Natural killer cell (primary cell): ENCODE results near the gene SESN1. TPM values are rescaled to one million over a fixed set of nuclear protein-coding genes. Genes with fewer than 3 reads are reported as not detected.

Experiments used
- ATAC-seq, 3 donors: fragments of 150-1000 bp in 2 of 3; fragments of 200-7000 bp in 1 of 3; cut with Tn5 transposase; 1 replicate in 1 of 3; 2 replicates in 2 of 3; pipeline ENCODE4 v1.10.0; 2021; ENCODE audit warnings: mild to moderate bottlenecking in 2 of 3, moderate library complexity in 2 of 3
- DNase-seq, 2 donors: peaks; one replicate each; pipeline versions ENCODE4 v3.0.0 to v3.0.0-alpha.2; 2013 to 2021; ENCODE audit warnings: mixed read lengths in 1 of 2
- H3K27ac ChIP-seq: one replicate; pipeline ENCODE4 v1.5.1; 2013; ENCODE audit warnings: mild to moderate bottlenecking, low read length
- H3K27me3 ChIP-seq: one replicate; pipeline ENCODE4 v1.6.1; 2013; ENCODE audit warnings: low read length; ENCODE audit not compliant: control insufficient read depth, insufficient read depth
- H3K36me3 ChIP-seq: one replicate; pipeline ENCODE4 v1.6.1; 2013; ENCODE audit warnings: low read length; ENCODE audit not compliant: control insufficient read depth, insufficient read depth
- H3K4me1 ChIP-seq: one replicate; pipeline ENCODE4 v1.6.1; 2013; ENCODE audit warnings: low read length; ENCODE audit not compliant: control insufficient read depth, insufficient read depth
- H3K4me3 ChIP-seq: one replicate; pipeline ENCODE4 v1.5.1; 2013; ENCODE audit warnings: low read length
- H3K9me3 ChIP-seq: one replicate; pipeline ENCODE4 v1.6.1; 2013; ENCODE audit warnings: low read length; ENCODE audit not compliant: control insufficient read depth, insufficient read depth
- H3K27ac Mint-ChIP-seq, 2 donors: one replicate each; pipeline ENCODE4 v1.8.0; 2022; ENCODE audit warnings: mild to moderate bottlenecking in 2 of 2, mixed read lengths in 2 of 2, moderate library complexity in 1 of 2
- H3K27me3 Mint-ChIP-seq, 2 donors: one replicate each; pipeline ENCODE4 v1.8.0; 2022; ENCODE audit warnings: low read depth in 2 of 2, mixed read lengths in 2 of 2
- H3K36me3 Mint-ChIP-seq: one replicate; pipeline ENCODE4 v1.8.0; 2022; ENCODE audit warnings: mixed read lengths
- H3K4me1 Mint-ChIP-seq, 2 donors: one replicate each; pipeline ENCODE4 v1.8.0; 2022; ENCODE audit warnings: mixed read lengths in 2 of 2
- H3K4me3 Mint-ChIP-seq: one replicate; pipeline ENCODE4 v1.8.0; 2022; ENCODE audit warnings: mild to moderate bottlenecking, moderate library complexity, mixed read lengths
- H3K9me3 Mint-ChIP-seq, 2 donors: one replicate each; pipeline ENCODE4 v1.8.0; 2022; ENCODE audit warnings: mixed read lengths in 2 of 2
- WGBS: methylation state at CpG from one replicate; pipeline ENCODE4 v1.1.7; 2013; ENCODE audit warnings: missing lambda C conversion rate; ENCODE audit not compliant: insufficient coverage; 5-methylcytosine and 5-hydroxymethylcytosine counted together
- intact Hi-C: fragments of 100-400 bp; cut with micrococcal nuclease; formaldehyde crosslinking; loops from one replicate; pipeline ENCODE4 v1.14.2; 2022
- total RNA-seq, 4 donors: library from RNA; stranded (reverse); fragments of 120-200 nt in 1 of 4; gene quantifications; one replicate each; pipeline versions ENCODE4 v1.2.3 to v1.2.4, GENCODE V29; 2013 to 2022
- TF ChIP-seq, protein P1 (sequence below): fragments of 200-600 bp; IDR thresholded peaks from one replicate; pipeline ENCODE4 v1.8.0; 2022; ENCODE audit warnings: antibody characterized with exemption

Gene SESN1
- total RNA-seq, 3 donors from 2014 or later (not counting 1 experiment from before 2014, with no cell fraction given), result 52.9 to 106 (median 68.9) TPM

DNA sequence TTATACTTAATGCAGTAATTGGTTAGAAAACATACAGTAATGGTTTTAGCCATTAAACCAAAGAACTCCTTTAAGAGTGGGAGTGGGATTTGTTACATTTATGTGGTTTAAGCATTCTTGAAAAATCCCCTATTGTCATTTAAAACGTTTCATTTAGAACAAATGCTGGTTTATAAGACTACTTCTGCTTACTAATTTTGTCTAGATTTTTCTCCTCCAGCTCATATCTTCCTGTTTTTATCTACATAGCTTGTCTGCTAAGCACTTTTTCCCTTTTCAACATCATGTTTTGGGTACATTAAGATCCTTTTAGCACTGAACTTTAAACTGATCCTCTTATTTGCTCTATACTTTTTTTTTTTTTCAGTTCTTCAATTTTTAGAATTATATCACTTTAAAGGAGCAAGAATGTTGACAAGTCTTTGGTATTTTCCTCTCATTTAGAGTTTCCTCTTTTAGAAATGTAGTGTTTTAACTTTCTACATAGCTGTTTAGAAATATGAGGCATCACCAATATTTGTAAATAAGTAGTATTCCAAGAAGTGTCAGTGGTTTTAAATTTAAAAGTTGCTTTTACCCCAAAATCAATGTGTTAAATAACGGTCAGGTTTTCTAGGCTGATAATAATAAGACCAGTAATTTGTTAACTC is 80.9 kb downstream of the SESN1 start:
- no peak for ATAC-seq
- peaks cover 8% of the 10 kb centered on the region for H3K4me1 ChIP-seq
- no peak overlapping the region for H3K4me3 ChIP-seq
- WGBS, result 0% methylated on average over 1 of the region's 2 CpGs
- no peak for DNase-seq
- no peaks in the 10 kb centered on the region for H3K27me3 ChIP-seq
- TF ChIP-seq, protein P1, sequence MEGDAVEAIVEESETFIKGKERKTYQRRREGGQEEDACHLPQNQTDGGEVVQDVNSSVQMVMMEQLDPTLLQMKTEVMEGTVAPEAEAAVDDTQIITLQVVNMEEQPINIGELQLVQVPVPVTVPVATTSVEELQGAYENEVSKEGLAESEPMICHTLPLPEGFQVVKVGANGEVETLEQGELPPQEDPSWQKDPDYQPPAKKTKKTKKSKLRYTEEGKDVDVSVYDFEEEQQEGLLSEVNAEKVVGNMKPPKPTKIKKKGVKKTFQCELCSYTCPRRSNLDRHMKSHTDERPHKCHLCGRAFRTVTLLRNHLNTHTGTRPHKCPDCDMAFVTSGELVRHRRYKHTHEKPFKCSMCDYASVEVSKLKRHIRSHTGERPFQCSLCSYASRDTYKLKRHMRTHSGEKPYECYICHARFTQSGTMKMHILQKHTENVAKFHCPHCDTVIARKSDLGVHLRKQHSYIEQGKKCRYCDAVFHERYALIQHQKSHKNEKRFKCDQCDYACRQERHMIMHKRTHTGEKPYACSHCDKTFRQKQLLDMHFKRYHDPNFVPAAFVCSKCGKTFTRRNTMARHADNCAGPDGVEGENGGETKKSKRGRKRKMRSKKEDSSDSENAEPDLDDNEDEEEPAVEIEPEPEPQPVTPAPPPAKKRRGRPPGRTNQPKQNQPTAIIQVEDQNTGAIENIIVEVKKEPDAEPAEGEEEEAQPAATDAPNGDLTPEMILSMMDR, result no peak
- H3K9me3 ChIP-seq, result no peaks in the 10 kb centered on the region
- H3K9me3 Mint-ChIP-seq, result no peaks in the 10 kb centered on the region
- intact Hi-C loops, result no loop called here
- H3K4me1 Mint-ChIP-seq, result peaks cover 21 to 23% of the 10 kb centered on the region in 2 donors
- no peaks in the 10 kb centered on the region for H3K36me3 ChIP-seq
- no peaks in the 10 kb centered on the region for H3K27me3 Mint-ChIP-seq
- no peak overlapping the region for H3K27ac ChIP-seq
- no peak overlapping the region for H3K4me3 Mint-ChIP-seq
- peak overlapping the region in 1 of 2 donors; percentile 47 for H3K27ac Mint-ChIP-seq
- H3K36me3 Mint-ChIP-seq, result no peaks in the 10 kb centered on the region

GRCh38 chr6:109010705-109011102 is 83.9 kb downstream of the SESN1 start:
- ATAC-seq (no peak), DNase-seq (peak in 1 of 2 donors; percentile 20)
- no peaks in the 10 kb centered on the region for H3K9me3 Mint-ChIP-seq
- peak overlapping the region; percentile 90 to 99 for H3K27ac Mint-ChIP-seq
- peak overlapping the region; percentile 95 for H3K27ac ChIP-seq
- WGBS, result no CpG with 5 or more reads among the region's 2 CpGs
- no peaks in the 10 kb centered on the region for H3K27me3 ChIP-seq
- H3K27me3 Mint-ChIP-seq, result no peaks in the 10 kb centered on the region
- H3K36me3 Mint-ChIP-seq, result no peaks in the 10 kb centered on the region
- H3K4me1 Mint-ChIP-seq, result peaks cover 44 to 49% of the 10 kb centered on the region in 2 donors
- H3K4me3 Mint-ChIP-seq, result peak overlapping the region; percentile 97
- intact Hi-C loops, result no loop called here
- TF ChIP-seq, protein P1, result no peak
- H3K36me3 ChIP-seq, result no peaks in the 10 kb centered on the region
- H3K4me1 ChIP-seq, result peaks cover 10% of the 10 kb centered on the region
- no peaks in the 10 kb centered on the region for H3K9me3 ChIP-seq
- H3K4me3 ChIP-seq, result no peak overlapping the region

- peak overlapping the region; percentile 95 for H3K27ac ChIP-seq
- WGBS, result 2% methylated on average over 7 of the region's 10 CpGs
- H3K4me1 ChIP-seq, result peaks cover 10% of the 10 kb centered on the region
- H3K4me3 ChIP-seq, result peak overlapping the region; percentile 77
- H3K4me3 Mint-ChIP-seq, result peak overlapping the region; percentile 97
- peak in 1 of 2 donors; percentile 36 for DNase-seq
- ATAC-seq, result no peak
- no peaks in the 10 kb centered on the region for H3K27me3 Mint-ChIP-seq
- no peaks in the 10 kb centered on the region for H3K36me3 ChIP-seq
- intact Hi-C loops, result loop anchor here (1.0 to 5.0 kb wide), 8 partner anchors 43 to 453 kb away; partner anchors contain the start of gene CD164
- TF ChIP-seq, protein P1, result no peak
- no peaks in the 10 kb centered on the region for H3K9me3 Mint-ChIP-seq
- no peaks in the 10 kb centered on the region for H3K9me3 ChIP-seq
- no peaks in the 10 kb centered on the region for H3K27me3 ChIP-seq
- H3K27ac Mint-ChIP-seq, result peak overlapping the region; percentile 90 to 99
- peaks cover 41 to 53% of the 10 kb centered on the region in 2 donors for H3K4me1 Mint-ChIP-seq
- H3K36me3 Mint-ChIP-seq, result no peaks in the 10 kb centered on the region
These were observed 84.5 kb downstream of the SESN1 start for GRCh38 chr6:109009962-109010704.
